ENCODE data around the gene PEX13.

DNA sequence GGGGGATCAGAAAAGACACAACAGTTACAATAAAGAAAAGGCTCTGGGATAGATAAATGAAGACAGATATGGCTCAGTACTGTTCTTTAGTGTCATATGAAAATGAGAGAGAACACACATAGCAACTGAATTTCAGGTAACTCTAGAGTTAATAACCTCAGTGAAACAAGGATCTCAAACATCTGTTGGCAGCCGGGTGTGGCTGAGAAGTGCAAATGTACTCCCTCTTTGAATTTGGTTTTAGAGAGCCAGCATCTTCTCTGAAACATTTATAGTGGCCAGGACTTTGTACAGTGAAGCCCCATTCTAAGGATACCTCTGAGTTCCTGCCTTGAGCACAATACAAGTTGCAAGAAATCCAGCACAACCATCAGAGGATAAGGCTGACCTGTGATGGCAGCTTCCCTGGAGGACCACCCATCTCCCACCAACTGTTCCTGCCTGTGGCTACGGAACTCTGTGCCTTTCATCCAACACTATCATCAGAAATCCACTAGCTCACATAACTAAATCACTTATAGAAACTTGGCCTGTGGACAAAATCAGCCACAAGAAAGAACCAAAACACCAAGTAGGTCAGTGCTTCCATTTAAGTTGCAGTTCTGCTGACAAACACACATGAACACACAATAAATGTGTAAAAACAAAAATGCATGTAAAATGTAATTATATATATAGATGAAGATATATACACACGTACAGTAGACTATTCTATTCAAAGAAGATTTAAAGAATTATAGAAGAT is 37.3 kb upstream of the PEX13 start:
- TF ChIP-seq, protein P1, sequence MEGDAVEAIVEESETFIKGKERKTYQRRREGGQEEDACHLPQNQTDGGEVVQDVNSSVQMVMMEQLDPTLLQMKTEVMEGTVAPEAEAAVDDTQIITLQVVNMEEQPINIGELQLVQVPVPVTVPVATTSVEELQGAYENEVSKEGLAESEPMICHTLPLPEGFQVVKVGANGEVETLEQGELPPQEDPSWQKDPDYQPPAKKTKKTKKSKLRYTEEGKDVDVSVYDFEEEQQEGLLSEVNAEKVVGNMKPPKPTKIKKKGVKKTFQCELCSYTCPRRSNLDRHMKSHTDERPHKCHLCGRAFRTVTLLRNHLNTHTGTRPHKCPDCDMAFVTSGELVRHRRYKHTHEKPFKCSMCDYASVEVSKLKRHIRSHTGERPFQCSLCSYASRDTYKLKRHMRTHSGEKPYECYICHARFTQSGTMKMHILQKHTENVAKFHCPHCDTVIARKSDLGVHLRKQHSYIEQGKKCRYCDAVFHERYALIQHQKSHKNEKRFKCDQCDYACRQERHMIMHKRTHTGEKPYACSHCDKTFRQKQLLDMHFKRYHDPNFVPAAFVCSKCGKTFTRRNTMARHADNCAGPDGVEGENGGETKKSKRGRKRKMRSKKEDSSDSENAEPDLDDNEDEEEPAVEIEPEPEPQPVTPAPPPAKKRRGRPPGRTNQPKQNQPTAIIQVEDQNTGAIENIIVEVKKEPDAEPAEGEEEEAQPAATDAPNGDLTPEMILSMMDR (IDR thresholded peaks at IDR 0.05), result no peak
- TF ChIP-seq POLR2A (IDR thresholded peaks at IDR 0.05), result no peak
